ENCODE data around the gene AHDC1. TPM values are rescaled to one million over a fixed set of nuclear protein-coding genes. Genes with fewer than 3 reads are reported as not detected.

The AHDC1 gene
- total RNA-seq, 1 donor from 2014 or later = 18.0 TPM

GRCh38 chr1:27575840-27576331 is 28.1 kb downstream of the AHDC1 start:
- peak; percentile 20 for TF ChIP-seq CTCF (IDR thresholded peaks at IDR 0.05; ENCODE audit: insufficient read depth, low read length, poor library complexity, severe bottlenecking)
- H3K36me3 ChIP-seq (ENCODE audit: control insufficient read depth, insufficient read depth, low read length) = no peaks in the 10 kb centered on the region
- DNase-seq (ENCODE audit: low read depth) = no peak
- peak overlapping the region; percentile 26 for H3K4me3 ChIP-seq (ENCODE audit: low read depth, low read length)
- no peaks in the 10 kb centered on the region for H3K27me3 ChIP-seq (ENCODE audit: control insufficient read depth, insufficient read depth, low read length)

DNA sequence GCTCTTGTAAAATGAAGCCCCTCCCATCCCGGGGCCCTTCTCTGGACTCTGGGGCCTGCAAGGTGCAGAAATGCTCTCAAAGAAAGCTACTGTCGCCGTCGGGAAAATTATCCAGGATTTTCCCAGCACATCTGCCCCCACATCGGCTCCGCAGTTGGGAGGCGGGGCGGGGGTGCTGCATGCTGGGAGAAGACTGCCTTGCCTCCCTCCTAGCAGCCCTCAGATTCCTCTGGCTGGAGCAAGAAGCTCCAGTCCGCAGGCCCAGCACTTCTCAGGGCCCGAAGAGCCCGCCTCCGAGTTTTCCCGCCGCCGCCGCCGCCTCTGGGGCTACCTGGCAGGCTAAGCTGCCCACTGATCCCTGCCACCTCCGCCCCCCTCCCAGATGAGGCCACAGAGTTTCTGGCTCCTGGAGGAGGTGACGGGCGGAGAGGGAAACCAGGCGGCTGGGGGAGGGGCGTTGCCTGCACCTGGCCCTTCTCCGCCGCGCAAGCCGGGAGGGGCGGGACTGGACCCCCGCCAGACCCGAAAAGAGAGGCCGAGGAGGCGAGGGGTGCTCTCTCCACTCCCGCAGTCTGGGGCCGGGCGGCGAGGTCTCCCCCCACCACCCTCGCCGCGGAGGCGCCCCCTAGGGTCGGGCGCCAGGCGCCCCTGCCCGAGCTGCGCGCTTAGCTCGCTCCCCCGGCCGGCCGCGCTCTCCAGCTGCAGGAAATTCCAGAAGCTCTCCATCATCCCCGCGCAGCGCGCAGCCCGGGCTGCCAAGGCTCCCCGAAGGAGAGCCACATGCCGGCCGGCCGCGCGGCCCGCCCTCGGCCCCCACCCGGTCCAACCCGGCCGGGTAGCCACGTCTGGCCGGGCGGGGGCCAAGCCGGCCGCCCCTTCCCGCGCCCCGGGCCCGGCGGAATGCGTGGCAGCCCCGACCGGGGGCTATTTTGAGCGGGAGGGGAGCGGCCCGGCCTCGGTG is 28.8 kb downstream of the AHDC1 start:
- H3K4me3 ChIP-seq (ENCODE audit: low read depth, low read length) = peak overlapping the region; percentile 28
- DNase-seq (ENCODE audit: low read depth) = no peak
- H3K27me3 ChIP-seq (ENCODE audit: control insufficient read depth, insufficient read depth, low read length) = no peaks in the 10 kb centered on the region
- TF ChIP-seq CTCF (IDR thresholded peaks at IDR 0.05; ENCODE audit: insufficient read depth, low read length, poor library complexity, severe bottlenecking) = peak; percentile 23
- no peaks in the 10 kb centered on the region for H3K36me3 ChIP-seq (ENCODE audit: control insufficient read depth, insufficient read depth, low read length)

- TF ChIP-seq CTCF (IDR thresholded peaks at IDR 0.05; ENCODE audit: insufficient read depth, low read length, poor library complexity, severe bottlenecking) = no peak
- Histone ChIP-seq H3K4me3 (ENCODE audit: low read depth, low read length) (no peak overlapping the region), H3K36me3 (ENCODE audit: control insufficient read depth, insufficient read depth, low read length) (no peaks in the 10 kb centered on the region), H3K27me3 (ENCODE audit: control insufficient read depth, insufficient read depth, low read length) (no peaks in the 10 kb centered on the region)
- no peak for DNase-seq (ENCODE audit: low read depth)
Observed at GRCh38 chr1:27574001-27574781, 29.8 kb downstream of the AHDC1 start.

DNA sequence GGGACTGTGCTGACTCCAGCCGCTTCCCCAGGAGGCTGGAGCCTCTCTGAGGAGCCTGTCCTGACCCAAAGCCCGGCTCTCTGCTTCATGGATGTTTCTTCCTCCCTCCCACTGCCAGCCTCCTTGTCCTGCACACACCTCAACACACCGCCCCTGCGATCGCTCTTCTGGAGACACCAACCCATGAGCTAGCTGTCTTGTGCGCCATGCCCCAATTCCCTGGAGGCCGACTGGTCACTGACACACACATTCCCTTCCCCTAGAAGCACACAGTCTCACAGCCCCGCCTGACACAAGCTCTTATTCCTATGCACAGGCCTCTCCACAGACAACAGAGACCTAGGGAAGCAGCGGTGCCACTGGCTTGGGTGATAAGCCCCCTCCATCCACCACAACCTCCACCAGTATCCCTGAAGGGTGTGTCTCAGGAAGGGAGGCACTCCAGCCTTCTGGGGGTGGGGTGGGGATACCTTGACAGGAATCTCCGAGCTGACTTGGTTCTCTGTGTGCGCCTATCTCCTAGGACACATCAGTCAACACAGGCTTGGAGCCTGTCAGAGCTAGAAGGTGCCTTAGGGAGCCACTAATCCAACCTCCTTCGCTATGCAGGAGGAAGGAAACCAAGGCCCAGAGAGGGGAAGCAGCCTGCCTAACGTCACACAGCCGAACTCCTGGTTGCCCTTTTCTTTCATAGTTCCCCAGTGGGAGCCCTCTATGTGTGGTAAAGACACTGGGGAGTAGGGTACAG is 31.1 kb downstream of the AHDC1 start:
- no peaks in the 10 kb centered on the region for H3K36me3 ChIP-seq (ENCODE audit: control insufficient read depth, insufficient read depth, low read length)
- no peak overlapping the region for H3K4me3 ChIP-seq (ENCODE audit: low read depth, low read length)
- no peaks in the 10 kb centered on the region for H3K27me3 ChIP-seq (ENCODE audit: control insufficient read depth, insufficient read depth, low read length)
- TF ChIP-seq CTCF (IDR thresholded peaks at IDR 0.05; ENCODE audit: insufficient read depth, low read length, poor library complexity, severe bottlenecking) = no peak
- DNase-seq (ENCODE audit: low read depth) = no peak

- Histone ChIP-seq H3K4me3 (ENCODE audit: low read depth, low read length) (no peak overlapping the region), H3K27me3 (ENCODE audit: control insufficient read depth, insufficient read depth, low read length) (no peaks in the 10 kb centered on the region), H3K36me3 (ENCODE audit: control insufficient read depth, insufficient read depth, low read length) (no peaks in the 10 kb centered on the region)
- TF ChIP-seq CTCF (IDR thresholded peaks at IDR 0.05; ENCODE audit: insufficient read depth, low read length, poor library complexity, severe bottlenecking) = no peak
- DNase-seq (ENCODE audit: low read depth) = no peak
Observed at GRCh38 chr1:27572019-27572678, 31.8 kb downstream of the AHDC1 start.
